BLaER1 (cell line): ENCODE results near the gene TRAK1.

Experiments used
- H3K27ac ChIP-seq: shearing (Covaris generic); formaldehyde crosslinking; 2 replicates; pipeline ENCODE4 v1.8.1; 2022
- H3K27me3 ChIP-seq: shearing (Covaris generic); formaldehyde crosslinking; 2 replicates; pipeline ENCODE4 v1.8.1; 2022
- H3K36me3 ChIP-seq: shearing (Covaris generic); formaldehyde crosslinking; 2 replicates; pipeline ENCODE4 v1.8.1; 2022
- H3K4me1 ChIP-seq: shearing (Covaris generic); formaldehyde crosslinking; 2 replicates; pipeline ENCODE4 v1.8.1; 2022
- H3K4me2 ChIP-seq: shearing (Covaris generic); formaldehyde crosslinking; 2 replicates; pipeline ENCODE4 v1.8.1; 2022
- H3K4me3 ChIP-seq: shearing (Covaris generic); formaldehyde crosslinking; 2 replicates; pipeline ENCODE4 v1.8.1; 2022
- H3K9ac ChIP-seq: shearing (Covaris generic); formaldehyde crosslinking; 2 replicates; pipeline ENCODE4 v1.8.1; 2022
- H3K9me3 ChIP-seq: shearing (Covaris generic); formaldehyde crosslinking; 2 replicates; pipeline ENCODE4 v1.8.1; 2022
- H4K20me1 ChIP-seq: shearing (Covaris generic); formaldehyde crosslinking; 2 replicates; pipeline ENCODE4 v1.8.1; 2022
- Cebpa-rat ChIP-seq: shearing (Covaris generic); IDR thresholded peaks from 2 replicates; pipeline ENCODE4 v1.8.1; 2022

TRAK1 gene

GRCh38 chr3:42267878-42268277 is 176.7 kb downstream of the TRAK1 start:
- Histone ChIP-seq H3K4me1 (no peaks in the 10 kb centered on the region), H4K20me1 (no peaks in the 10 kb centered on the region), H3K9me3 (peaks cover 41% of the 10 kb centered on the region), H3K36me3 (no peaks in the 10 kb centered on the region), H3K4me3 (no peak overlapping the region), H3K27ac (no peak overlapping the region), H3K9ac (no peak overlapping the region), H3K4me2 (no peak overlapping the region), H3K27me3 (peaks cover 31% of the 10 kb centered on the region)
- TF ChIP-seq Cebpa-rat = no peak

GRCh38 chr3:42269647-42270046 is 178.5 kb downstream of the TRAK1 start:
- TF ChIP-seq Cebpa-rat = no peak
- peaks cover 23% of the 10 kb centered on the region for H3K9me3 ChIP-seq
- H3K9ac ChIP-seq = no peak overlapping the region
- H3K4me2 ChIP-seq = no peak overlapping the region
- H3K36me3 ChIP-seq = no peaks in the 10 kb centered on the region
- H3K27ac ChIP-seq = no peak overlapping the region
- no peaks in the 10 kb centered on the region for H3K4me1 ChIP-seq
- H3K27me3 ChIP-seq = peaks cover 13% of the 10 kb centered on the region
- no peak overlapping the region for H3K4me3 ChIP-seq
- H4K20me1 ChIP-seq = no peaks in the 10 kb centered on the region

- Histone ChIP-seq H3K4me1 (no peaks in the 10 kb centered on the region), H3K36me3 (no peaks in the 10 kb centered on the region), H3K9me3 (peaks cover 14% of the 10 kb centered on the region), H3K27ac (no peak overlapping the region), H3K4me3 (no peak overlapping the region), H4K20me1 (no peaks in the 10 kb centered on the region), H3K27me3 (peaks cover 4% of the 10 kb centered on the region), H3K4me2 (no peak overlapping the region), H3K9ac (no peak overlapping the region)
- no peak for TF ChIP-seq Cebpa-rat
Measured at GRCh38 chr3:42270561-42270960, 179.4 kb downstream of the TRAK1 start.

GRCh38 chr3:42271786-42272185 is 180.6 kb downstream of the TRAK1 start:
- Histone ChIP-seq H3K36me3 (no peaks in the 10 kb centered on the region), H3K4me3 (no peak overlapping the region), H3K9ac (no peak overlapping the region), H3K27ac (no peak overlapping the region), H3K4me1 (no peaks in the 10 kb centered on the region), H3K27me3 (no peaks in the 10 kb centered on the region), H3K4me2 (no peak overlapping the region), H3K9me3 (peaks cover 9% of the 10 kb centered on the region), H4K20me1 (no peaks in the 10 kb centered on the region)
- no peak for TF ChIP-seq Cebpa-rat

GRCh38 chr3:42273361-42273760 is 182.2 kb downstream of the TRAK1 start:
- H3K9me3 ChIP-seq = peaks cover 3% of the 10 kb centered on the region; the same call in 1 of the 2 replicates
- H4K20me1 ChIP-seq = no peaks in the 10 kb centered on the region
- no peak overlapping the region for H3K27ac ChIP-seq
- no peaks in the 10 kb centered on the region for H3K36me3 ChIP-seq
- no peak overlapping the region for H3K4me2 ChIP-seq
- H3K4me1 ChIP-seq = no peaks in the 10 kb centered on the region
- H3K9ac ChIP-seq = no peak overlapping the region
- H3K27me3 ChIP-seq = no peaks in the 10 kb centered on the region
- no peak overlapping the region for H3K4me3 ChIP-seq
- no peak for TF ChIP-seq Cebpa-rat

- no peak overlapping the region for H3K9ac ChIP-seq
- no peaks in the 10 kb centered on the region for H3K4me1 ChIP-seq
- H3K27ac ChIP-seq = no peak overlapping the region
- peaks cover 12% of the 10 kb centered on the region; the same call in 1 of the 2 replicates for H3K9me3 ChIP-seq
- TF ChIP-seq Cebpa-rat = no peak
- no peak overlapping the region for H3K4me2 ChIP-seq
- no peaks in the 10 kb centered on the region for H3K36me3 ChIP-seq
- H4K20me1 ChIP-seq = no peaks in the 10 kb centered on the region
- H3K4me3 ChIP-seq = no peak overlapping the region
- no peaks in the 10 kb centered on the region for H3K27me3 ChIP-seq
Measured at GRCh38 chr3:42274266-42274665, 183.1 kb downstream of the TRAK1 start.

GRCh38 chr3:42275217-42275616 is 184.1 kb downstream of the TRAK1 start:
- Histone ChIP-seq H3K9ac (no peak overlapping the region), H3K9me3 (peaks cover 22% of the 10 kb centered on the region), H3K4me2 (no peak overlapping the region), H4K20me1 (no peaks in the 10 kb centered on the region), H3K27ac (no peak overlapping the region), H3K36me3 (no peaks in the 10 kb centered on the region), H3K4me1 (no peaks in the 10 kb centered on the region), H3K27me3 (no peaks in the 10 kb centered on the region), H3K4me3 (no peak overlapping the region)
- TF ChIP-seq Cebpa-rat = no peak
